Smooth muscle cell (in vitro differentiated cells): ENCODE results near the gene SLC51A. TPM values are rescaled to one million over a fixed set of nuclear protein-coding genes. Genes with fewer than 3 reads are reported as not detected.

Source experiments
- DNase-seq: peaks from one replicate; lab custom pipeline; 2025; ENCODE audit not compliant: unreplicated experiment; lab: John Stamatoyannopoulos, UW
- H2AFZ ChIP-seq: fragments of 200-600 bp; sonication (generic); 2 replicates; pipeline ENCODE4 v1.6.0; 2016; ENCODE audit warnings: antibody characterized with exemption, low read depth, mild to moderate bottlenecking
- H3F3A ChIP-seq: fragments of 200-600 bp; sonication (generic); 2 replicates; pipeline ENCODE4 v1.6.0; 2017; ENCODE audit warnings: antibody characterized with exemption, low read depth
- H3K27ac ChIP-seq: fragments of 200-600 bp; sonication (generic); 2 replicates; pipeline ENCODE4 v1.5.1; 2016; ENCODE audit warnings: low read depth, mild to moderate bottlenecking
- H3K27me3 ChIP-seq: fragments of 200-600 bp; sonication (generic); 2 replicates; pipeline ENCODE4 v1.6.1; 2016; ENCODE audit warnings: low read depth, mild to moderate bottlenecking
- H3K36me3 ChIP-seq: fragments of 200-600 bp; sonication (generic); 2 replicates; pipeline ENCODE4 v1.5.1; 2016; ENCODE audit warnings: low read depth
- H3K4me1 ChIP-seq: fragments of 200-600 bp; sonication (generic); 2 replicates; pipeline ENCODE4 v1.5.1; 2016; ENCODE audit warnings: low read depth
- H3K4me2 ChIP-seq: fragments of 200-600 bp; sonication (generic); 2 replicates; pipeline ENCODE4 v1.6.0; 2016; ENCODE audit warnings: mild to moderate bottlenecking
- H3K4me3 ChIP-seq: fragments of 200-600 bp; sonication (generic); 2 replicates; pipeline ENCODE4 v1.5.1; 2016; ENCODE audit warnings: mild to moderate bottlenecking
- H3K79me2 ChIP-seq: fragments of 200-600 bp; sonication (generic); 2 replicates; pipeline ENCODE4 v1.6.0; 2016; ENCODE audit warnings: low read depth, mild to moderate bottlenecking
- H3K9ac ChIP-seq: fragments of 200-600 bp; sonication (generic); 2 replicates; pipeline ENCODE4 v1.6.0; 2016; ENCODE audit warnings: low read depth
- H3K9me3 ChIP-seq: fragments of 200-600 bp; sonication (generic); replicated peaks from 2 replicates; pipeline ENCODE4 v1.5.1; 2016; ENCODE audit warnings: low read depth
- H4K20me1 ChIP-seq: fragments of 200-600 bp; sonication (generic); 2 replicates; pipeline ENCODE4 v1.6.0; 2016; ENCODE audit warnings: low read depth
- WGBS: methylation state at CpG from one replicate; pipeline ENCODE4 v1.1.7; 2016; ENCODE audit warnings: low lambda C conversion rate; 5-methylcytosine and 5-hydroxymethylcytosine counted together
- polyA plus RNA-seq: library from polyadenylated mRNA; unstranded; fragments of >200 nt; fragmentation: Nextera tagmentation; extraction: Ambion mirVana; gene quantifications from 2 replicates; pipeline ENCODE4 v1.2.1, GENCODE V29; 2016
- total RNA-seq: library from RNA; depleted of rRNA; stranded (reverse); fragments of >200 nt; gene quantifications from 2 replicates; pipeline ENCODE4 v1.2.3, GENCODE V29; 2014
- TF ChIP-seq, protein P1 (sequence below): fragments of 200-600 bp; sonication (generic); IDR thresholded peaks from 2 replicates; pipeline ENCODE4 v1.5.1; 2017; ENCODE audit warnings: borderline replicate concordance, mild to moderate bottlenecking, antibody characterized with exemption; ENCODE audit not compliant: insufficient read depth, poor library complexity, severe bottlenecking

SLC51A gene
- total and polyA plus RNA-seq, 2 experiments from 2014 or later, result 1.8 TPM; not detected in 1

DNA sequence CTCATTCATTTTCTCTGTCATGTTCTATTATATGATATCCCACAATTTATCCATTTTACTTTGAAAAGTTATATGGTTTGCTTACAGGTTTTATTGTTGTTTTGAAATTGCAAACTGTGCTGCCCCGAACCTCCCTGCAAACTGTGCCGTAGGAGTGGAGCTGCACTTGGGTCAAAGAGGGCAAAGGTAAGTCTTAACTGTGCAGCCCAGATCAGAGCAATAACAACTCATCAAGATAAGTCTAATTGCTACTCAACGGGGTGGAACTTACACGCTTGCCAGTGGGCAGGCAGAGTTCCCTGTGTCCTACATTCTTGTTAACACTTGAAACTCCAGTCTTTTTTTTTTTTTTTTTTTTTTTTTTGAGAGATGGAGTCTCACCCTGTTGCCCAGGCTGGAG, 38.4 kb upstream of the SLC51A start:
- TF ChIP-seq, protein P1, sequence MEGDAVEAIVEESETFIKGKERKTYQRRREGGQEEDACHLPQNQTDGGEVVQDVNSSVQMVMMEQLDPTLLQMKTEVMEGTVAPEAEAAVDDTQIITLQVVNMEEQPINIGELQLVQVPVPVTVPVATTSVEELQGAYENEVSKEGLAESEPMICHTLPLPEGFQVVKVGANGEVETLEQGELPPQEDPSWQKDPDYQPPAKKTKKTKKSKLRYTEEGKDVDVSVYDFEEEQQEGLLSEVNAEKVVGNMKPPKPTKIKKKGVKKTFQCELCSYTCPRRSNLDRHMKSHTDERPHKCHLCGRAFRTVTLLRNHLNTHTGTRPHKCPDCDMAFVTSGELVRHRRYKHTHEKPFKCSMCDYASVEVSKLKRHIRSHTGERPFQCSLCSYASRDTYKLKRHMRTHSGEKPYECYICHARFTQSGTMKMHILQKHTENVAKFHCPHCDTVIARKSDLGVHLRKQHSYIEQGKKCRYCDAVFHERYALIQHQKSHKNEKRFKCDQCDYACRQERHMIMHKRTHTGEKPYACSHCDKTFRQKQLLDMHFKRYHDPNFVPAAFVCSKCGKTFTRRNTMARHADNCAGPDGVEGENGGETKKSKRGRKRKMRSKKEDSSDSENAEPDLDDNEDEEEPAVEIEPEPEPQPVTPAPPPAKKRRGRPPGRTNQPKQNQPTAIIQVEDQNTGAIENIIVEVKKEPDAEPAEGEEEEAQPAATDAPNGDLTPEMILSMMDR, result no peak
- Histone ChIP-seq H2AFZ (no peak overlapping the region), H3K4me1 (peaks cover 5% of the 10 kb centered on the region), H3K9me3 (no peaks in the 10 kb centered on the region), H3K79me2 (no peaks in the 10 kb centered on the region), H3K36me3 (no peaks in the 10 kb centered on the region), H3K4me2 (no peak overlapping the region), H3F3A (no peaks in the 10 kb centered on the region), H4K20me1 (no peaks in the 10 kb centered on the region), H3K9ac (no peak overlapping the region), H3K27me3 (no peaks in the 10 kb centered on the region), H3K27ac (no peak overlapping the region), H3K4me3 (no peak overlapping the region)
- DNase-seq, result no peak
- WGBS, result 68% methylated on average over 4 of the region's 4 CpGs

DNA sequence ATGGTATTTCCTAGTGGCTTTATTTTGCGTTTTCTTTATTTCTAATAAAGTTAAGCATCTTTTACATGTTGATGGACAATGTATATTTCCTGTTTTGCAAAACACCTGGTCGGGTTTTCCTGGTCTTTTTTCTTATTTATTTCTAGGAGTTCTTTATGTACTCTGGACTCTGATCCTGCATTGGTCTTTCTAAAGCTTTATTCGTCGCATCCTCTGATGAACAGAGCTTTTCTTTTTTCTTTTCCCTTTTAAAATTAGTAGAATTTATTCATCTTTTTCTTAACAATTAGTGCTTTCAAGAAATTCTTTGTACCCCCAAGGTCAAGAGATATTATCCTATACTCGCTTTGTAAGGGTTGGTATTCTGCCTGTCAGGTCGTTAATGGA, 37.3 kb upstream of the SLC51A start:
- Histone ChIP-seq H3K27ac (no peak overlapping the region), H3K27me3 (no peaks in the 10 kb centered on the region), H2AFZ (no peak overlapping the region), H3K4me2 (no peak overlapping the region), H3K36me3 (no peaks in the 10 kb centered on the region), H3K9ac (no peak overlapping the region), H3K4me1 (peaks cover 5% of the 10 kb centered on the region), H3K4me3 (no peak overlapping the region), H3K9me3 (no peaks in the 10 kb centered on the region), H3F3A (no peaks in the 10 kb centered on the region), H4K20me1 (no peaks in the 10 kb centered on the region), H3K79me2 (no peaks in the 10 kb centered on the region)
- TF ChIP-seq, protein P1, result no peak
- DNase-seq, result no peak
- WGBS, result 82% methylated on average over 6 of the region's 6 CpGs

DNA sequence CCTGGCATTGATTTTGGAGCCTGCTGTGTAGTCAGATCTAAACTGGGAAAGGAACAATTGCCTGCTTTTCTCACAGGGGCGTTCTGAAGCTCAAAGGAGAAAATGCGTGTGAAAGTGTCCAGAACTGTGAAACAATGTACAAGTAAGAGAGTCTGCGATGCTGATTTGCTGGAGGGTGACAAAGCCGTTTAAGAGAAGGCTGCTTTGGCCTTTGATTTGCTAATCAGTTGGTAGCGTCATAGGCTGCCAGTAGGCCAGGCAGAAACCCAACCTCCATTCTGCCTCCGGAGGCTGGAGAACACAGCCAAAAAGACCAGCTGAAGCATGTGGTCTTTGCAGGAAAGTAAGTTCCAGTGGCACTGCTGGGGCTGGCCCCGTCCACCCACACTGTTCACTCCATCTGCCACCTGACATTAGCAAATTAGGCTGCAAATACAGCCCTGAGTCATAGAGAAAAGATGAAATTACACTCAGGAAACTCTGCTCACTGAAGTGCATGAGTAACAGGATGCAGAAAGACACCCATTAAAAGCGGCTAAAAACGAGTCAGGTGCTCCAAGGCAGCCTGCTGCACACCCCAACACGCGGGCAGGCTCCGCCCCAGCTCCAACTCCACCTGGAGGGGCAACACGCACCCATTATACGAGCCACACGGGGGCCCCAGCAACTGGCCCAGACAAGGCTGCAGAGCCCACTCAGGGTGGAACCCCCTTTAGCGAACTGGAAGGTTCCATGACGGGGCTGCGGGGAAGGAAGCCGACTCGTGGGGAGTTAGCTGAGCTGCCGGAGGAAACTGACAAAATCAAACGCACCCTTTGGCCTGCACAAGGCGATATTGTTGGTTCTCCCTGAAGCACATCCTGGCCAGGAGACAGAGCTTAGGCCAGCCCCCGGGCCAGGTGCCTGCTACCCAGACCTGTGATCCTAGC, 36.7 kb upstream of the SLC51A start:
- Histone ChIP-seq H3K27me3 (no peaks in the 10 kb centered on the region), H3K9ac (no peak overlapping the region), H3F3A (no peaks in the 10 kb centered on the region), H3K36me3 (no peaks in the 10 kb centered on the region), H3K4me2 (no peak overlapping the region), H3K79me2 (no peaks in the 10 kb centered on the region), H2AFZ (no peak overlapping the region), H3K9me3 (no peaks in the 10 kb centered on the region), H3K4me3 (no peak overlapping the region), H3K4me1 (peaks cover 5% of the 10 kb centered on the region), H3K27ac (no peak overlapping the region), H4K20me1 (no peaks in the 10 kb centered on the region)
- WGBS, result 65% methylated on average over 24 of the region's 24 CpGs
- no peak for DNase-seq
- TF ChIP-seq, protein P1, result no peak
